GM18873 (cell line): ENCODE data around the gene UNC13B.

Source experiments
- ATAC-seq: cut with Tn5 transposase; IDR thresholded peaks from one replicate; pipeline ENCODE4 v1.9.1; 2021; ENCODE audit warnings: mild to moderate bottlenecking, moderate library complexity, moderate number of reproducible peaks; ENCODE audit not compliant: unreplicated experiment, low FRiP score

The UNC13B gene

GRCh38 chr9:35269919-35270318 lies 108.1 kb downstream of the UNC13B start:
- no peak for ATAC-seq

GRCh38 chr9:35271637-35272036 lies 109.8 kb downstream of the UNC13B start:
- ATAC-seq = no peak

GRCh38 chr9:35272989-35273388 lies 111.2 kb downstream of the UNC13B start:
- no peak for ATAC-seq

- no peak for ATAC-seq
Observed at GRCh38 chr9:35273591-35273990, 111.8 kb downstream of the UNC13B start.

- no peak for ATAC-seq
Observed at GRCh38 chr9:35274993-35275392, 113.2 kb downstream of the UNC13B start.

- no peak for ATAC-seq
Observed at GRCh38 chr9:35277171-35277520, 115.3 kb downstream of the UNC13B start.

GRCh38 chr9:35277628-35278359 lies 116.0 kb downstream of the UNC13B start:
- no peak for ATAC-seq

- no peak for ATAC-seq
Observed at GRCh38 chr9:35279946-35280345, 118.1 kb downstream of the UNC13B start.

- no peak for ATAC-seq
Observed at GRCh38 chr9:35280399-35280798, 118.6 kb downstream of the UNC13B start.

GRCh38 chr9:35285731-35286130 lies 123.9 kb downstream of the UNC13B start:
- ATAC-seq = no peak

GRCh38 chr9:35286381-35286780 lies 124.6 kb downstream of the UNC13B start:
- no peak for ATAC-seq

GRCh38 chr9:35287987-35288632 lies 126.3 kb downstream of the UNC13B start:
- no peak for ATAC-seq

GRCh38 chr9:35288778-35289177 lies 127.0 kb downstream of the UNC13B start:
- no peak for ATAC-seq

GRCh38 chr9:35293376-35293964 lies 131.7 kb downstream of the UNC13B start:
- no peak for ATAC-seq

- ATAC-seq = no peak
Observed at GRCh38 chr9:35294066-35294465, 132.3 kb downstream of the UNC13B start.

- ATAC-seq = no peak
Observed at GRCh38 chr9:35294556-35294955, 132.7 kb downstream of the UNC13B start.

GRCh38 chr9:35295369-35296036 lies 133.7 kb downstream of the UNC13B start:
- no peak for ATAC-seq

- ATAC-seq = no peak
Observed at GRCh38 chr9:35303567-35303966, 141.8 kb downstream of the UNC13B start.

- ATAC-seq = no peak
Observed at GRCh38 chr9:35306283-35306682, 144.5 kb downstream of the UNC13B start.

- ATAC-seq = no peak
Observed at GRCh38 chr9:35308316-35308715, 146.5 kb downstream of the UNC13B start.

GRCh38 chr9:35311891-35312639 lies 150.3 kb downstream of the UNC13B start:
- ATAC-seq = no peak
